Measurements from ENCODE around the gene PSMC2. TPM values are rescaled to one million over a fixed set of nuclear protein-coding genes. Genes with fewer than 3 reads are reported as not detected.

PSMC2 gene
- total RNA-seq, 1 experiment from 2014 or later = 372 TPM

Other genes with a start within 250 kb of the PSMC2 start
- gene NAPEPLD, start 198.5 kb upstream of the PSMC2 start, total RNA-seq (2014; rRNA removed; shearing (Covaris generic)) = 5.8 and 7.2 TPM in 2 replicates
- 78.1 and 90.8 TPM in 2 replicates for gene PMPCB, start 50.2 kb upstream of the PSMC2 start, total RNA-seq (2014; rRNA removed; shearing (Covaris generic))
- 16.8 and 22.1 TPM in 2 replicates for gene DNAJC2, start 2.9 kb upstream of the PSMC2 start, total RNA-seq (2014; rRNA removed; shearing (Covaris generic))
- not detected in 2 replicates for gene SLC26A5, start 98.6 kb downstream of the PSMC2 start, total RNA-seq (2014; rRNA removed; shearing (Covaris generic))